ENCODE results near the gene ZFTA.
"Not testable (repeated sequence)": the region's sequence is repeated elsewhere in the genome, so short reads cannot be mapped to it uniquely, and the experiment has no call there.

The ZFTA gene

DNA sequence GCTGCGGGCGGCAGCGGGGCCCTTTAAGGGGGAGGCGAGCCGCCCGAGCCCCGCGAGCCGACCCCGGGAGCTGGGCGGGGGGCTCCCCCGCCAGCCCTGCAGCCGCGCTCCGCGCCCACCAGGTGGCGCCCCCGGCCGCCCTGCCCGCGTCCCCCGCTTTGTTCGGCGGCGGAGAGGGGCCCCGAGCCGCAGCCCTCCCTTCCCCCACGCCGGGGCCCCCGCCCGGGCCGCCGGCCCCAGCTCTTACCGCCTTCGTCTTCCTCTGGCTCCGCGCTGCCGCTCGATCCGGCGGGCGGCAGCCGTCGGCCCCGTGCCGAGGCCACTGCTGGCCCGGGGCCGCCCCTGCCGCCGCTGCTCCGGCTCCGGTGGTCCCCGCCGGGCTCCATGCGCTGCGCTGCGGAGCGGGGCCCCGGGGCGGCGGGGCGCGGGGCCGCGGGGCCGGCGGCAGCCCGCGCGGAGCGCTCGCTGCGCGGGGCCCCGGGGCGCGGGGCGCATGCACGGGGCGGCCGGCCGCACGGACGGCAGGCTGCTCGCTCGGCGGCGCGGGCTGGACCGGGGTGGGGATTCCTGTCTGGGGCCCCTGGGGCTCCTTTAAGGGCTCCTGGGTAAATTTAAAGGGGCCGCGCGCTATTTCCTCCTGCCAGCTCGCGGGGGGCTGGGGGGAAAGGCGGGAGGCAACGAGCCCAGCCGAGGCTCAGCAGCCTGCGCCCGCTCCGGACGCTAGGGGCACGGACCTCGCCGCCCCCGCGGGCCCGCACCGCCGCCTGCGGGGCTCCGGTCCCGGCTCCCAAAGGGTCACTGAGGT is at the start of gene ZFTA:
TSS of gene ZFTA (minus strand) at position 539 of the 805 bp plus-strand sequence. CDS start at position 386, 153 bp downstream.
- FAIRE-seq, result no peak

DNA sequence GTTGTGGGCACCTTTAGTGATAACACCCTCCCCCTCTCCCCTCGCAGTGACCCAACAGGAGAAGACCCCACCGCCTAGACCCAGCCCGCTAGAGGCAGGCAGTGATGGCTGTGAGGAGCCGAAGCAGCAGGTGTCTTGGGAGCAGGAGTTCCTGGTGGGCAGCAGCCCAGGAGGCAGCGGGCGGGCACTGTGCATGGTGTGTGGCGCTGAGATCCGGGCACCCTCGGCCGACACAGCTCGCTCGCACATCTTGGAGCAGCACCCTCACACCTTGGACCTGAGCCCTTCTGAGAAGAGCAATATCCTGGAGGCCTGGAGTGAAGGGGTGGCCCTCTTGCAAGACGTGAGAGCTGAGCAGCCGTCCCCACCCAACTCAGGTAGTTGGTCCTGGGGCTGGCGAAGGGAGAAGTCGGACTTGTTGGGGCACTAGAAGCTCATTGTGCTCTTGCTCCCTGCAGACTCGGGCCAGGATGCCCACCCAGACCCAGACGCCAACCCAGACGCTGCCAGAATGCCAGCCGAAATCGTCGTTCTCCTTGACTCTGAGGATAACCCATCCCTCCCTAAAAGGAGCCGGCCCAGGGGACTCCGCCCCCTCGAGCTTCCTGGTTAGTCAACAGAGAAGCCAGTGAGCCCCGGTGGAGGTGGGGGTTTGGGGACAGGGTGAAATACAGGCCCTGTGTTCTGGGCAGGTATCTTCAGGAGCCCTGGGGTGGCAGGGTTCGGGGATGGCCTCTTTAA is 49.4 kb upstream of the ZFTA start:
- FAIRE-seq, result no peak

GRCh38 chr11:63816732-63817131 is 48.2 kb upstream of the ZFTA start:
- FAIRE-seq, result no peak

DNA sequence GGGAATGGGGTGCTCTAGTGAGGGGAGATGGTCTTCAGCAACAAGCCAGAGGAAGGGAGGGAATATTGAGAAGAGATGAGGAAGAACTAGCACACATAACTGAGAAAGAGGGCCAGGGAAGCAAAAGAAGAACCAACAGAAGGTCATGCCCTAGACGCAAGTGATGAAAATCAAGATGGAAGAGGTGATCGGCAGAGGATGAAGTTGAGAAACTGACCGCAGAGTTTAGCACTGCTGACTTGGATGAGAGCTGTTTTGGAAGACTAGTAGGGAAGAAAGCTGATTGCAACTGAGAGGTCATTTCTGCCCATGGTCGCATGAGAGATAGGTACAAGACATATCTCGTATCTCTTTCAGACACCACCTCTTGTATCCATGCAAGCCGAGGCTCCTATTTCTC is 47.6 kb upstream of the ZFTA start:
- no peak for FAIRE-seq

GRCh38 chr11:63814383-63814736 is 45.8 kb upstream of the ZFTA start:
- FAIRE-seq, result no peak

DNA sequence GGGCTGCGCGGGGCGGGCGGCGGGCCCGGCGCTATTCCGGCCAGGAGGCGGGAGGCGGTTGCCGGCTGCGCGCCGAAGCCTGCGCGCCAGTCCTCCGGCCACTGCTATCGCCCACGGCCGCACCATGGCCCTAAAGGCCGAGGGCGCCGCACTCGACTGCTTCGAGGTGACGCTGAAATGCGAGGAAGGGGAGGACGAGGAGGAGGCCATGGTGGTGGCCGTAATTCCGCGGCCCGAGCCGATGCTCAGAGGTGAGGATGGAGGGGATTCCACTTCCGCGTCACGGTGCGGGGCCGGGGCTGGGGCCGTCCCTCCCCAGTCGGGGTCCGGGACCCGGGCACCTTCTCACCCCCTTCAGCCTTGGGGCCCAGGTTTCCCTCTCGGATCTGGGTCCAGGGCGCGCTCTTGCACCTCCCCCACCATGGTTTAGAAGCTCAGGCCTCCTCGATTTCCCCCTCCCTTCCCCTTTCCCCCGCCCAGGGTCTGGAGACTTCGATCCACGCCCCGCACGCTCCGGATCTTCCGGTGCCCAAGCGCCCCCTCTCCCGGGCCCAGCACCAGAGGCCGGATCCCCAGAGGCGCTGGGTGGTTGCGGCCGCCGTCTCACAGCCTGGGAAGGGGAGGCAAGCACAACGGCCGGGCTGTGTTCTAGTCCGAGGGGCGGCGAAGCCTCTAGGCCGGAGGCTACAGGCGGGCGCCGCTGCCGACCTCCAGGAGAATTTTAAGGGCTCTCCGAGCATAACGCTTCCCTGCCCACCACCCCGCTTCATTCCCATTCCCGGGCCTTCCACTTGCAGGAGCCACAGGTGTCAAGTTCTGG is 45.2 kb upstream of the ZFTA start:
- no peak for FAIRE-seq

DNA sequence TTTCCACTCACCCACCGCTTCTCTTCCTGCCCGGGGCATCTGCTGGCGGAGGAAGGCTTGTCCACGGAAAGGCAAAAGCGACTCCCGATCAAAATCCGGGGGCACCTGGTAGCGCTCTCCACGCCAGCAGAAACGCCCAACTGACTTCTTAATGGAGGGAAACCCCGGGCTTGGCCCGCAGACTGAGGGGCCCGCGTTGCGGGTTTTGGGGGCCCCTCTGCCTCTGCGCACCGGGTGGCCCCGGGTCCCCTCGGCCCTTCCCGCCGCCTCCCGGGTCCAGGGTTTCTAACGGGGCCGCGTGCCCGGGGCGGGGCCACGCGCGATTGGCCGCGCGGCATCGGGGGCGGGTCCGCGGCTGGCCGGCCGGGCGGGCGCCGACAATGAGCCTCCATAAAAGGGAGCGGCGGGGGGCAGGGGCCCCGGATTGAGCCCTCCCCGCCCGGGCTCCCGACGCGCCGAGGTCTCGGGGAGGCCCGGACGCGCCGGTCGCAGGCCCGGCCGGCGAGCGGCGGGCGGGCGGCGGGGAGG is 44.5 kb upstream of the ZFTA start, which contains the start of gene SPINDOC:
TSS of gene SPINDOC (plus strand) at position 422 of the 528 bp plus-strand sequence. CDS start 231 bp downstream, outside the sequence.
- FAIRE-seq, result no peak

- no peak for FAIRE-seq
Observed at GRCh38 chr11:63811522-63811921, 42.9 kb upstream of the ZFTA start.

DNA sequence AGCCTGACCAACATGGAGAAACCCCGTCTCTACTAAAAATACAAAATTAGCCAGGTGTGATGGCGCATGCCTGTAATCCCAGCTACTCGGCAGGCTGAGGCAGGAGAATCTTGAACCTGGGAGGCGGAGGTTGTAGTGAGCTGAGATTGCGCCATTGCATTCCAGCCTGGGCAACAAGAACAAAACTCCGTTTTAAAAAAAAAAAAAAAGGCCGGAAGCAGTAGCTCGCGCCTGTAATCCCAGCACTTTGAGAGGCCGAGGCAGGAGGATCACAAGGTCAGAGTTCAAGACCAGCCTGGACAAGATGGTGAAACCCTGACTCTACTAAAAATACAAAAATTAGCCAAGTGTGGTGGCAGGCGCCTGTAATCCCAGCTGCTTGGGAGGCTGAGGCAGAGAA is 41.8 kb upstream of the ZFTA start:
- not testable (repeated sequence) for FAIRE-seq

GRCh38 chr11:63805844-63806415 is 37.4 kb upstream of the ZFTA start:
- no peak for FAIRE-seq

DNA sequence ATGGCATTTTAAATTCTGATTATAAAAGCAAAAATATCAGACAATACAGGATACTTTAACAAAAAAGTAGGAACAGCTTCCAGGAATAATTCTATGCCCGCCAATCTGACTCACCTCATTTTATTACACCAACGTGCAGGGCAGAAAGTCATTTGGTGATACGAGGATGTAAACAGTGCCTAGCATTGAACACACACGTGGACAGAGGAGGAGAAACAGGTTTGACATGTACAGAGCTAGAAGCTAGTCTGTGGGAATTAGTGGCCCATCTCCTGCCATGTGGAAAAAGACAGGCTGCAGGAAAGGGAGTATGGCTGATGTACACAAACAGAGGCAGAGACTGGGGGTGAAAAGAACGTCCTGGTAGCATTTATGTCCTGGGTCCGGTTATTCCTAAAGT is 35.7 kb upstream of the ZFTA start:
- no peak for FAIRE-seq

- FAIRE-seq, result peak; percentile 98
Observed at GRCh38 chr11:63802637-63803414, 34.3 kb upstream of the ZFTA start.

DNA sequence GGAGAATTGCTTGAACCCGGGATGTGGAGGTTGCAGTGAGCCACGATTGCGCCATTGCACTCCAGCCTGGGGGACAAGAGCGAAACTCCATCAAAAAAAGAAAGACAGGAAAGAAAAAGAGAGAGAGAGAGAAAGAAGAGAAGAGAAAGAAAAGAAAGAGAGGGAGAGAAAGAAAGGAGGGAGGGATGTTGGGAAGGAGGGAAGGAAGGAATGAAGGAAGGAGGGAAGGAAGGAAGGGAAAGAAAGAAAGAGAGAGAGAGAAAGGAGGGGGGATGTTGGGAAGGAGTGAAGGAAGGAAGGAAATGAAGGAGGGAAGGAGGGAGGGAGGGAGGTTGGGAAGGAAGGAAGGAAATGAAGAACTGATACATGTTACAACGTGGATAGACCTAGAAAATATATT is 32.3 kb upstream of the ZFTA start:
- FAIRE-seq, result no peak

GRCh38 chr11:63795066-63795465 is 26.5 kb upstream of the ZFTA start:
- FAIRE-seq, result no peak

GRCh38 chr11:63793161-63793560 is 24.6 kb upstream of the ZFTA start:
- FAIRE-seq, result no peak

DNA sequence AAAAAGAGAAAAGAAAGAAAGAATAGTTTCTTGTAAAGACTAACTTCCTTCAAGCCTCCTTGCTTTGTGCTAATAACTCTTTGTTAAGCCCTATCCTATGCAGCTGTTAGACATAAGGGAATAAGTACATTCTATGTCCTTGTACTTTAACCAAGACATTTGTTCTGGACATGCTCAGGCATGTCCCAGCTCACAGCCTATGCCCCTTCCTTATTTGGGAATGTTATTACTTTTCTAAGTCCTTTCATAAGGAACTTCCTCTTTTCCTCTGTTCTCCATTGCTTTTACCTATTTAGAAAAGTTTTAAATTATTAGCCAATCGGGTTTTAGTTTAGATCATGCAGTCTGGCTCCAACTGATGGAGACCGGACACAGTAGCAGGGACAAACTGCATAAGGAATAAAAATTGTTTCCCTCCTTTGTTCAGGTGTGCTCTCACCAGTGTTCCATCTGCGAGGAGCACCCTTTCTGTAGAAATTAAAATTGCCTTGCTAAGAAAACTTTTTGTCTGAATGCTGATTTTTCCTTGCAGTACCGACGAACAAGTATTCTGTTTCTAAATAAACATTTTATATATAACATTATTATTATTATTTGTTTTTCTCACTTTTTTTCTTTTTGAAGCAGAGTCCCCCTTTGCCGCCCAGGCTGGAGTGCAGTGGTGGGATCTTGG is 23.1 kb upstream of the ZFTA start:
- no peak for FAIRE-seq

DNA sequence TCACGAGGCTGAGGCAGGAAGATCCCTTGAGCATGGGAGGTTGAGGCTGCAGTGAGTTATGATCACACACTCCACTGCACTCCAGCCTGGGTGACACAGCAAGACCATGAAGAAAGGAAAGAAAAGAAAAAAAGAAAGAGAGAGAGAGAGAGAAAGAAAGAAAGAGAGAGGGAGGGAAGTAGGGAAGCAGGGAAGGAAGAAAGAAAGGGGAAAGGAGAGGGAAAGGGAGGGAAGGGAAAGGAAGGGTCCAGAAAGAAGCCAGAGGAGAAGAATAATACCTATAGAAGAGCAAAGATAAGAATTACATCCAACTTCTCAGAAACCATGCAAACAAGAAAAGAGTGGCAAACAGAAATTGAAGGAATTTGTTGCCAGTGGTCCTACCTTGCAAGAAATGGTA is 17.2 kb upstream of the ZFTA start:
- FAIRE-seq, result no peak

GRCh38 chr11:63783925-63784592 is 15.5 kb upstream of the ZFTA start:
- no peak for FAIRE-seq

DNA sequence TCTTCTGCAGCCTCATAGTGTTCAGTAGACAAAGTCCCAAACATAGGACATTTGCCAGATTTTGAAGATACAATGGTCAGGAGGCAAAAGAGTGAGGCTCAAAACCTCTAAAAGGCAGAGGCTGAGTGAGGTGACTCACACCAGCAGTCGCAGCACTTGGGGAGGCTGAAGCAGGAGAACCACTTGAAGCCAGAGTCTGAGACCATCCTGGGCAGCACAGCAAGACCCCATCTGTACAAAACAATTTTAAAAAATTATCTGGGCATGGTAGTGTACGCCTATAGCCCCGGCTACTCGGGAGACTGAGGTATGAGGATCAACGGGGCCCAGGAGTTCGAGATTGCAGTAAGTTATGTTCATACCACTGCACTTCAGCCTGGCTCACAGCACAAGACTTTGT is 14.2 kb upstream of the ZFTA start:
- no peak for FAIRE-seq

DNA sequence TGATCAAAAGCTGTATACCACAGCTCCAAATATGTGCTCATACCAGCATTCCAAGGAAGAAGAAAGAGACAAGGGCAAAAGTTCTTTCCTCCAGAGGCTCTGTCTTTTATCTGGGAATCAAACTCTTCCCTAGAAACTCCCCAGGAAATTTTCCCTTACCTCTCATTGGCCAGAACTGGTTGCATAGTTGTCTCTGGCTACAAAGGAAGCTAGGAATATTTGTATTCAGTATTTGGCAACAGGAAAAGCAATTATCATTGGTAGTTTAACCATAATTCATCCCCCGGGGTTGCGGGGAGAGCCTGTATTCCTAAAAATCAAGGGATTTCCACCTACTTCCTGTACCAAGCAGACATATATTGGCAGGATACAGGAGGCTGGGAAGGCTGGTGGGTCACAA is 10.5 kb upstream of the ZFTA start:
- FAIRE-seq, result no peak

GRCh38 chr11:63775191-63775590 is 6.6 kb upstream of the ZFTA start:
- FAIRE-seq, result no peak

All from G401.6 (cell line).